Measurements from ENCODE around the gene TMEM132A. TPM values are rescaled to one million over a fixed set of nuclear protein-coding genes. Genes with fewer than 3 reads are reported as not detected.
A peak's percentile ranks its signal among the peaks of the same experiment; 100 is the strongest.

TMEM132A gene
- polyA plus RNA-seq, 1 experiment: 17.9 TPM

- CTCF ChIA-PET: interaction anchor here (0.6 to 28.4 kb wide), 20 partner anchors 8 to 209 kb away, joined by 3 to 716 read pairs (median 4); partner anchors contain the start of genes CCDC86, MS4A10, PTGDR2 and ZP1
Observed at GRCh38 chr11:60899046-60899936, 25.0 kb upstream of the TMEM132A start.

GRCh38 chr11:60899977-60900376, 24.3 kb upstream of the TMEM132A start:
- no peak for TF ChIP-seq CTCF (IDR thresholded peaks at IDR 0.05; ENCODE audit: insufficient read depth, low read depth, low read length)
- H3K4me3 ChIP-seq (ENCODE audit: low read depth, low read length): no peak overlapping the region
- DNase-seq (ENCODE audit: low read depth): no peak
- ChIA-PET CTCF (interaction anchor here (0.7 to 28.4 kb wide), 17 partner anchors 8 to 129 kb away, joined by 3 to 716 read pairs (median 4); partner anchors contain the start of genes CCDC86, MS4A10 and ZP1), POLR2A (no interaction called here)
- H3K36me3 ChIP-seq (ENCODE audit: control insufficient read depth, insufficient read depth, low read length): peaks cover 39% of the 10 kb centered on the region
- H3K27me3 ChIP-seq (ENCODE audit: control insufficient read depth, insufficient read depth, low read length): no peaks in the 10 kb centered on the region

More at GRCh38 chr11:60899046-60899936, 25.0 kb upstream of the TMEM132A start:
- no peak for DNase-seq (ENCODE audit: low read depth)
- TF ChIP-seq CTCF (IDR thresholded peaks at IDR 0.05; ENCODE audit: insufficient read depth, low read depth, low read length): peak; percentile 95
- Histone ChIP-seq H3K27me3 (ENCODE audit: control insufficient read depth, insufficient read depth, low read length) (no peaks in the 10 kb centered on the region), H3K4me3 (ENCODE audit: low read depth, low read length) (no peak overlapping the region), H3K36me3 (ENCODE audit: control insufficient read depth, insufficient read depth, low read length) (peaks cover 39% of the 10 kb centered on the region)
- POLR2A ChIA-PET: no interaction called here

GRCh38 chr11:60900673-60901404, 23.4 kb upstream of the TMEM132A start:
- no peak for TF ChIP-seq CTCF (IDR thresholded peaks at IDR 0.05; ENCODE audit: insufficient read depth, low read depth, low read length)
- Histone ChIP-seq H3K27me3 (ENCODE audit: control insufficient read depth, insufficient read depth, low read length) (no peaks in the 10 kb centered on the region), H3K4me3 (ENCODE audit: low read depth, low read length) (no peak overlapping the region), H3K36me3 (ENCODE audit: control insufficient read depth, insufficient read depth, low read length) (peaks cover 39% of the 10 kb centered on the region)
- ChIA-PET POLR2A (no interaction called here), CTCF (interaction anchor here (1.0 to 28.4 kb wide), 6 partner anchors 9 to 138 kb away, joined by 3 to 716 read pairs (median 30); partner anchors contain the start of gene CCDC86)
- DNase-seq (ENCODE audit: low read depth): no peak

GRCh38 chr11:60902625-60903024, 21.6 kb upstream of the TMEM132A start:
- ChIA-PET POLR2A (no interaction called here), CTCF (interaction anchor here (1.0 to 28.4 kb wide), 3 partner anchors 14 to 70 kb away, joined by 4 to 716 read pairs (median 26); partner anchors contain the start of gene CCDC86)
- Histone ChIP-seq H3K4me3 (ENCODE audit: low read depth, low read length) (no peak overlapping the region), H3K27me3 (ENCODE audit: control insufficient read depth, insufficient read depth, low read length) (no peaks in the 10 kb centered on the region), H3K36me3 (ENCODE audit: control insufficient read depth, insufficient read depth, low read length) (peaks cover 33% of the 10 kb centered on the region)
- DNase-seq (ENCODE audit: low read depth): no peak
- no peak for TF ChIP-seq CTCF (IDR thresholded peaks at IDR 0.05; ENCODE audit: insufficient read depth, low read depth, low read length)
